HepG2 (cell line): ENCODE data around the gene CAPN11. TPM values are rescaled to one million over a fixed set of nuclear protein-coding genes. Genes with fewer than 3 reads are reported as not detected.

Experiments
- DRAP1 ChIP-seq: IDR thresholded peaks from 2 replicates; pipeline ENCODE4 v1.6.1; 2016; ENCODE audit warnings: missing genetic modification reagents, missing compliant biosample characterization
- HIVEP1 ChIP-seq: sonication (generic); formaldehyde crosslinking; IDR thresholded peaks from 2 replicates; pipeline ENCODE4 v1.4.0; 2020; ENCODE audit warnings: mild to moderate bottlenecking, missing genetic modification reagents
- HMGA1 ChIP-seq: sonication (generic); formaldehyde crosslinking; conservative IDR thresholded peaks from 2 replicates; pipeline ENCODE4 v1.4.0; 2020; ENCODE audit warnings: missing genetic modification reagents
- HNF4A ChIP-seq: sonication (generic); formaldehyde crosslinking; IDR thresholded peaks from 2 replicates; pipeline ENCODE4 v1.4.0; 2020; ENCODE audit warnings: missing genetic modification reagents
- MYNN ChIP-seq: sonication (generic); formaldehyde crosslinking; IDR thresholded peaks from 2 replicates; pipeline ENCODE4 v1.4.0; 2020; ENCODE audit warnings: mild to moderate bottlenecking, low read depth, missing genetic modification reagents
- NFATC3 ChIP-seq: sonication (generic); formaldehyde crosslinking; IDR thresholded peaks from 2 replicates; pipeline ENCODE4 v1.5.1; 2020; ENCODE audit warnings: mild to moderate bottlenecking, missing genetic modification reagents
- NKX3-1 ChIP-seq: sonication (generic); formaldehyde crosslinking; IDR thresholded peaks from 2 replicates; pipeline ENCODE4 v1.5.0; 2020; ENCODE audit warnings: missing genetic modification reagents
- PLSCR1 ChIP-seq: sonication (generic); formaldehyde crosslinking; IDR thresholded peaks from 2 replicates; pipeline ENCODE4 v1.5.0; 2020; ENCODE audit warnings: missing genetic modification reagents, mild to moderate bottlenecking, borderline replicate concordance
- SMAD3 ChIP-seq: sonication (generic); formaldehyde crosslinking; IDR thresholded peaks from 2 replicates; pipeline ENCODE4 v1.4.0; 2020; ENCODE audit warnings: missing genetic modification reagents
- SOX6 ChIP-seq, 2 experiments: fragments of 450-650 bp in 1 of 2; sonication (generic) in 1 of 2; formaldehyde crosslinking in 1 of 2; IDR thresholded peaks; 2 replicates each; pipeline versions ENCODE4 v1.4.0 to v1.6.1; 2017 to 2020; ENCODE audit warnings: antibody characterized with exemption in 1 of 2, mild to moderate bottlenecking in 1 of 2, missing genetic modification reagents in 1 of 2
- TCF12 ChIP-seq, 2 experiments: fragments of 450-650 bp in 1 of 2; sonication (generic) in 1 of 2; formaldehyde crosslinking in 1 of 2; IDR thresholded peaks; 2 replicates each; pipeline versions ENCODE4 v1.6.1 to v1.8.0; 2017 to 2022; ENCODE audit warnings: antibody characterized with exemption in 1 of 2, mild to moderate bottlenecking in 1 of 2, missing genetic modification reagents in 1 of 2, moderate library complexity in 1 of 2
- TEAD2 ChIP-seq: sonication (generic); formaldehyde crosslinking; IDR thresholded peaks from 2 replicates; pipeline ENCODE4 v1.9.0; 2021; ENCODE audit warnings: missing genetic modification reagents
- ZBTB4 ChIP-seq: sonication (generic); formaldehyde crosslinking; IDR thresholded peaks from 2 replicates; pipeline ENCODE4 v1.4.0; 2020; ENCODE audit warnings: missing genetic modification reagents, mild to moderate bottlenecking, borderline replicate concordance
- ZFAT ChIP-seq: sonication (generic); formaldehyde crosslinking; conservative IDR thresholded peaks from 2 replicates; pipeline ENCODE4 v1.8.1; 2023; ENCODE audit warnings: missing genetic modification reagents, inconsistent platforms
- ZNF253 ChIP-seq: sonication (generic); formaldehyde crosslinking; IDR thresholded peaks from 2 replicates; pipeline ENCODE4 v1.8.0; 2022; ENCODE audit warnings: mild to moderate bottlenecking, missing genetic modification reagents, borderline replicate concordance
- polyA plus RNA-seq, 8 experiments: library from polyadenylated mRNA; depleted of rRNA in 3 of 8; stranded (reverse) in 7 of 8; unstranded in 1 of 8; fragments of >200 nt; fragmentation: Illumina TruSeq in 4 of 8; extraction: Trizol in 4 of 8; gene quantifications; 2 replicates each; pipeline versions ENCODE4 v1.2.1 to v1.2.3, GENCODE V29; 2011 to 2016; ENCODE audit warnings: low read depth in 4 of 8, missing spikeins in 1 of 8, mixed read lengths in 1 of 8; ENCODE audit not compliant: insufficient read depth in 1 of 8
- total RNA-seq, 5 experiments: library from RNA; depleted of rRNA; stranded (reverse); fragments of >200 nt; fragmentation: Illumina TruSeq; extraction: Trizol; gene quantifications; 2 replicates each; pipeline ENCODE4 v1.2.3, GENCODE V29; 2016; ENCODE audit warnings: low read depth in 1 of 5
- TF ChIP-seq, protein P1 (sequence below), 2 experiments: sonication (generic) in 1 of 2; formaldehyde crosslinking in 1 of 2; IDR thresholded peaks; 2 replicates each; pipeline versions ENCODE4 v1.5.1 to v1.6.1; 2011 to 2020; ENCODE audit warnings: borderline replicate concordance in 1 of 2, low read depth in 1 of 2, low read length in 1 of 2, mild to moderate bottlenecking in 1 of 2, missing genetic modification reagents in 1 of 2, moderate library complexity in 1 of 2
- TF ChIP-seq, protein P2 (sequence below): sonication (generic); formaldehyde crosslinking; conservative IDR thresholded peaks from 2 replicates; pipeline ENCODE4 v1.5.0; 2020; ENCODE audit warnings: missing genetic modification reagents
- TF ChIP-seq, protein P3 (sequence below): sonication (generic); formaldehyde crosslinking; IDR thresholded peaks from 2 replicates; pipeline ENCODE4 v1.5.0; 2020; ENCODE audit warnings: mild to moderate bottlenecking, missing genetic modification reagents

CAPN11 gene
- total and polyA plus RNA-seq, 2 of the 13 experiments (the other 11 are each of a cell fraction or from before 2014, with no cell fraction given) = 0.07 to 0.11 TPM

DNA sequence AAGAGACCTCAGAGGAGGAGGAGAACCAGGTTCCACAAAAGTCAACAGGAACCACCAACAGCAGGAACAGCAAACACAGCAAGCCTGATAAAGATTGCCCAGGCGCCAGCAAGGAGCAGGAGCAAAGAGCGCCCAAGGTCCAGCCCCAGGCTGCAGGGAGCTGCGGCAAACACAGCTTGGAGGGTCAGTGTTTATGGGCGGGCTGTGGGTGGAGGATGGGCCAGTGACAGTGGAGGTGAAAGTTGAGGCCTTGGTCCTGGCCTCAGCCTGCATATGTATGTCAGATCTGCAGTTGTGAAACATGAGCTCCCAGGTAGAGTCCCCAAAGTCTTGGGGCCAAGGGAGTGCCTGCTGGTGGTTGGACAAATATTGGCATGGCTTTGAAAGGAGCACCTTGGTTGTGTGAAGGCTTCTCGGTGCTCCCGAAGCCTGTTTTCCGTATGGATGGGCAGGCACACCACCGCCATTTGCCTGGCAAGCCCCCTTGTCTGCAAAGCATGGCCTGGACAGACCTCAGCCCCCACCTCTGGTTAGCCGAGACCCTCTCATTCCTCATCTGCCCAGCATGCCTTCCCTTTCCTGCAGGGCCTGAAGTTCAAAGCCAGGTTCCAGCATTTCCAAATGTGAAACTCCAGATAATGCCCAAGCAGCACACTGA lies 2.0 kb upstream of the CAPN11 start (continued):
- TF ChIP-seq PLSCR1 (no peak), ZNF253 (no peak), TCF12 (IDR thresholded peaks at IDR 0.05) (no peak), TCF12 (CRISPR knock-in tag; IDR thresholded peaks at IDR 0.05) (peak; percentile 60; the same call in 1 of the 2 replicates), SOX6 (IDR thresholded peaks at IDR 0.05) (no peak), SOX6 (CRISPR knock-in tag; IDR thresholded peaks at IDR 0.05) (peak; percentile 92), ZBTB4 (peak; percentile 60; the same call in 1 of the 2 replicates), ZFAT (CRISPR knock-in tag) (no peak), DRAP1 (CRISPR knock-in tag) (peak; percentile 85), HNF4A (CRISPR knock-in tag) (peak; percentile 98), HMGA1 (CRISPR knock-in tag) (no peak), NKX3-1 (CRISPR knock-in tag) (no peak; the same call in 1 of the 2 replicates), NFATC3 (CRISPR knock-in tag) (peak; percentile 72; the same call in 1 of the 2 replicates), SMAD3 (CRISPR knock-in tag) (peak; percentile 31; the same call in 1 of the 2 replicates), HIVEP1 (CRISPR knock-in tag) (peak; percentile 29; the same call in 1 of the 2 replicates), MYNN (CRISPR knock-in tag) (no peak), TEAD2 (no peak)
- TF ChIP-seq, protein P1, sequence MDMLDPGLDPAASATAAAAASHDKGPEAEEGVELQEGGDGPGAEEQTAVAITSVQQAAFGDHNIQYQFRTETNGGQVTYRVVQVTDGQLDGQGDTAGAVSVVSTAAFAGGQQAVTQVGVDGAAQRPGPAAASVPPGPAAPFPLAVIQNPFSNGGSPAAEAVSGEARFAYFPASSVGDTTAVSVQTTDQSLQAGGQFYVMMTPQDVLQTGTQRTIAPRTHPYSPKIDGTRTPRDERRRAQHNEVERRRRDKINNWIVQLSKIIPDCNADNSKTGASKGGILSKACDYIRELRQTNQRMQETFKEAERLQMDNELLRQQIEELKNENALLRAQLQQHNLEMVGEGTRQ (IDR thresholded peaks at IDR 0.05; ENCODE audit: low read depth, low read length) = no peak
- TF ChIP-seq, protein P1 (CRISPR knock-in tag; IDR thresholded peaks at IDR 0.05; ENCODE audit: borderline replicate concordance) = no peak
- TF ChIP-seq, protein P2, sequence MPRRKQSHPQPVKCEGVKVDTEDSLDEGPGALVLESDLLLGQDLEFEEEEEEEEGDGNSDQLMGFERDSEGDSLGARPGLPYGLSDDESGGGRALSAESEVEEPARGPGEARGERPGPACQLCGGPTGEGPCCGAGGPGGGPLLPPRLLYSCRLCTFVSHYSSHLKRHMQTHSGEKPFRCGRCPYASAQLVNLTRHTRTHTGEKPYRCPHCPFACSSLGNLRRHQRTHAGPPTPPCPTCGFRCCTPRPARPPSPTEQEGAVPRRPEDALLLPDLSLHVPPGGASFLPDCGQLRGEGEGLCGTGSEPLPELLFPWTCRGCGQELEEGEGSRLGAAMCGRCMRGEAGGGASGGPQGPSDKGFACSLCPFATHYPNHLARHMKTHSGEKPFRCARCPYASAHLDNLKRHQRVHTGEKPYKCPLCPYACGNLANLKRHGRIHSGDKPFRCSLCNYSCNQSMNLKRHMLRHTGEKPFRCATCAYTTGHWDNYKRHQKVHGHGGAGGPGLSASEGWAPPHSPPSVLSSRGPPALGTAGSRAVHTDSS (CRISPR knock-in tag) = no peak
- TF ChIP-seq, protein P3, sequence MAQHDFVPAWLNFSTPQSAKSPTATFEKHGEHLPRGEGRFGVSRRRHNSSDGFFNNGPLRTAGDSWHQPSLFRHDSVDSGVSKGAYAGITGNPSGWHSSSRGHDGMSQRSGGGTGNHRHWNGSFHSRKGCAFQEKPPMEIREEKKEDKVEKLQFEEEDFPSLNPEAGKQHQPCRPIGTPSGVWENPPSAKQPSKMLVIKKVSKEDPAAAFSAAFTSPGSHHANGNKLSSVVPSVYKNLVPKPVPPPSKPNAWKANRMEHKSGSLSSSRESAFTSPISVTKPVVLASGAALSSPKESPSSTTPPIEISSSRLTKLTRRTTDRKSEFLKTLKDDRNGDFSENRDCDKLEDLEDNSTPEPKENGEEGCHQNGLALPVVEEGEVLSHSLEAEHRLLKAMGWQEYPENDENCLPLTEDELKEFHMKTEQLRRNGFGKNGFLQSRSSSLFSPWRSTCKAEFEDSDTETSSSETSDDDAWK (CRISPR knock-in tag) = no peak
